GM10847 (cell line): ENCODE results near the gene SWAP70.

Experiments used
- POLR2A ChIP-seq: IDR thresholded peaks from 2 replicates; pipeline ENCODE4 v1.6.1; 2011; ENCODE audit not compliant: insufficient read length; ENCODE audit errors: extremely low read depth

The SWAP70 gene

DNA sequence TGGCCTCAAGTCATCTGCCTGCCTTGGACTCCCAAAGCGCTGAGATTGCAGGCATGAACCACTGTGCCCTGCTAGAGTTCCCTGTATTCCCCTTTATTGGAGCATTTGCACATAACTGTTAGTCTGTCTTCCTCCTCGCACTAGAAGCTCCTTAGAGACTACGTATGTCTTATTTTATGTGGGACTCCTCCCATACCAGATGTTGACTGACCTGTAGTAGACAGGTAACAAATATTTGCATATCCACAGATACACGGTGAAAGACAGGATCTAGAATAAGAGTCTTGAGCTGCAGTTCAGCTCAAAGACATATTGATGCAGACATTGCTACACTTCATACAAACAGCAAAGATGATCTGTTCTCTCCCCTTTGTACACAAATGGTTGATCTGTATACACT, 40.7 kb downstream of the SWAP70 start:
- no peak for TF ChIP-seq POLR2A

DNA sequence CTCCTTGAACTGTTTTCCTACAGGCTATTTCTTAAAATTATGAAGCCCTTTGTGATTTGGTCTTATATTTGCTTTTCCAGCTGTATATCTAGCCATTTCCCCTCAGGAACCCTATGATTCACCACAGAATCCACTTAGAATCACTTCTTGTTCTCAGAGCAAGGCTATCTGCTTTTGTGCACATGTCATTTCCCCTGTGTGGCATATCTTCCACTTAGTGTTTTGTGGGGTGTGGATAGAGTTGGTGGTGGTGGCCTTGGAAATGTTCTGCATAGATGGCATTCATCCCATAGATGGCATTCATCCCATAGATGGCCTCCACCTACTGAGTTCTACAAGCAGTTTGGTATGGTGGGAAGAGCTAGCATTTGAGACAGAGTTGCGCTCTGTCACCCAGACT, 44.7 kb downstream of the SWAP70 start:
- no peak for TF ChIP-seq POLR2A

DNA sequence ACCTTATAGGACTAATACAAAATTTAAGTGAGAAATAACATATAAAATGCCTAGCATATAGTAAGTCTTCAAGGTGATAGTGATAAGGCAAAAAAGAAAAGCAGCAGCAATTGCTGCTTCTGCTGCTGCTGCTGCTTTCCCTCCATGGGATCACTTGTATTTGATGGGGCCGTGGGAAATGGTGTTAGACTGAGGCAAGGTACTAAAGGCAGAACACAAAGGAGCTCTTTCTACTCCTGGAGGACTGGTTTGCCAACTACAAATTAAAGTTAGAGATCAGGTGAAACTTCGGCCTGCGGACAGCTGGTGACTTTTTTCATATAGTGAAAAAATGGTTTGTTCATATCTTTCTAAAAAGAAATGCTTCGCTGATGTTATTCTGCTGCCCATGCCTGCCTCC, 46.3 kb downstream of the SWAP70 start:
- no peak for TF ChIP-seq POLR2A

DNA sequence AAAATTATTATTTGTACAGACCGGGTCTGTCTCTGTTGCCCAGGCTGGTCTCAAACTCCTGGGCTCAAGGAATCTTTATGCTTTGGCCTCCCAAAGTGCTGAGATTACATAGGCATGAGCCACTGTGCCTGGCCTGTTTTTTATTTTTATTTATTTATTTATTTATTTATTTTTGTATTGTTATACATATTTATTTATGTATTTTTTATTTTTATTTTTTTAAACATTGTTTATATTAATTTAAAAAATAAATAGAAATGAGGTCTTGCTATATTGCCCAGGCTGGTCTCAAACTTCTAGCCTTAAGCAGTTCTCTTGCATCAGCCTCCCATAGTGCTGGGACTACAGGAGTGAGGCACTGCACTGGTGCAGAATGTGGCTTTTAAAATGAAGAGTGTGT, 47.0 kb downstream of the SWAP70 start:
- no peak for TF ChIP-seq POLR2A

DNA sequence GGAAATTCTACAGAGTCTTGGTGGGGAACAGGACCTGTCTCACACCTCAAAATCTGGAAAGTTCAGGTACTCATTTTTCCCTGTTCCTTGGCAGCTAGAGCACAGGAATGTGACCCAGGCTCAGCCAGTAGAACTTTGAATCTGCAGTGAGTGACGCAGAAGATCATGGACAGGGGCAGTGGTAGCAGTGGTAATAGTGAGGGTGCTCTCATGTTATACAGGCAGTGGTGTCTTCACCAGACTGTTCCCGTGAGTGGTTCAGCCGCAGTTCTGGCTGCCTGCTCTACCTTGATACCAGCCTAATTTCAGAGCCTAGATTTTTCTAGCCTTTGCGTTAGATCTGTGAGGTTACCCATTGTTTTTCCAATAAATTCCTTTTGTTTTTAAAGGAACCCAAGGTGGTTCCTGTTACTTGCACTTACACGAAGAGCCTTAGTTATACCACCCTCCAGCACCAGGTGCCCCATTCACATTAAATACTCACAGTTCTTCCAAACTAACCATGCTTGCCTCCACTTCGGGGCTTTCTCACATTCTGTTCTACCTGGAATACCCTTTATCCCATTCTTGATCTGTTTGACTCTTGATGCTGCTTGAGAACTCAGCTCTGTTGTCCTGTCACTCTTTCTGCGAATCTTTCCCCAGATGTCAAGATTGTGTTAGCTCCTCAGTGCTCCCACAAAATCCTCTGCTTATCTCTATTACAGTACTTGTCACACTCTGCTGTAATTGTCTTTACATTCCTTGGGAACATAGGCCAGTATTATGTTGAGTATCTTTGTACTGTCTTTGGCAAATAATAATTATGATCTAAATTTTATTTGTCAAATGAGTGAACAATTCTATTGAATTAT, 47.8 kb downstream of the SWAP70 start:
- no peak for TF ChIP-seq POLR2A

DNA sequence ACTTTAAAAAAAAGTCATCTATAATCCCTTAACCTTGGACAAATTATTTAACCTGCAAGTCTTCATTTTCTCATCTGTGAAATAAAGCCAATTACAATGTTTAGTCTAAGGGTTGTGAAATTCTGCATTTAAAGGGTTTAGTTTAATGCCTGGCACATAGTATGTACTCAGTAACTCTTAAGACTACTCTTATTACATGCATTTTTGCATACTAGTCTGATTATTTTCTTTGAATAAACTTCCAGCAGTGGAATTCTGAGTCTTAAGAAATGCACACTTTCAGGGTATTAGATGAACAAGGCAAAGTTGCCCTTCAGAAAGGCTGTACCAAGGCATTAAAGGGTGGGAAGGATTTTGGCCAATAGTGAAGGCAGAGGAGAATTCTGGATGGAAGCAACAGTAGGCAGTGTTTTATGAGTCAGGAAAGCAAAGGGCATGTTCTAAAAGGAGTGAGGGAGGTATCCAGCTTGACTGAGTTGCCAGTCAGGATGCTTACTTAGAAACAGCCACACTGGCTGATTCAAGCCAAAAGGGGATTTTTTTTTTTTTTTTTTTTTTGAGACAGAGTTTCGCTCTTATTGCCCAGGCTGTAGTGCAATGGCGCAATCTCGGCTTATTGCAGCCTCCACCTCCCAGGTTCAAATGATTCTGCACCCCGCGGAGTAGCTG, 50.5 kb downstream of the SWAP70 start:
- no peak for TF ChIP-seq POLR2A

DNA sequence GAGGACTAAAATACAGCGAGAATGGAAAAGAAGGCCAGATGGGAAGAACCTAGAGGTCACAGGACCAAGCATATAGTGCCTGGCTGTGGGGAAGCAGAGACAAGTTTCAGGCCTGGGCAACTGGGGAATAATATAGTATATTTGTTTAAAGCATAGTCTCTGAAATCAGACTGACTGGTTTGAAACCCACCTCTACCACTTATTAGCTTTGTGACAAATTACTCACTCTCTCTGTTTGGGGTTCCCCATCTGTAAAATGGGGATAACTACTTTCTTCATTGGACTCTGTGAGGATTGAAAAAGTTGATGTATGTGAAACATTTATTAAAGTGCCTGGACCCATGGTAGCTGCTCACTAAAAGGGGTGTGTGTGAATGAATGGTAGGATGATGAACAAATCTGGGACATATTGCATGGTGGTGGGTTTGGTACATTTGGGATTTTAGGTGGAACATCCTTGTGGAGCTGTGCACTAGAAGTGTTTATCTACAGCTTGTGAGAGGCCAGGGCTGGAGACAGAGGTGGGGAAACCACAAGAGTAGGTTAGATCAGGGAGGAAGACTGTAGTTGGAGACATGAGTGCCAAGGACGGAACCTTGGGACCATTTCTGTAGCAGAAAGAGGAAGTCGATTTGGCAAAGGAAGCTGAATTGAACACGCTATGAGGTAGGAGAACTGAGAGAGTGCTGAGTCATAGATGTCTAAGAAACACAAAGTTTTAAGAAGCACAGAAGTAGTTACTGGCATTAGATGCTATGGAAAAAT, 52.6 kb downstream of the SWAP70 start:
- TF ChIP-seq POLR2A: no peak

DNA sequence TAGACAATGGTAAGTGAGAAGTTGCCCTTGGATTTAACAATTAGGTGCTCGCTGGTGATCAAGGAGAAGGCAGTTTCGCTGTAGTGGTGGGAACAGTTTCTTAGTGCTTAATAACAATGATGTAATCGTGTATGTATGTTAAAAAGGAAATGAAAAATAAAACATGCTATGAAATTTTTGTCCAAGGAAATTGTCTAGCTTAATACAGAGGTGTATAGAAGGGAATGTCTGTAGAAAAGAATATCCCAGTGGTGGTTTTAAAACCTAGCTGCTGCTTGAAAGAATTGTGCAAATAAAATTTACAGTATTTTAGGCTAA, 53.1 kb downstream of the SWAP70 start:
- TF ChIP-seq POLR2A: no peak

DNA sequence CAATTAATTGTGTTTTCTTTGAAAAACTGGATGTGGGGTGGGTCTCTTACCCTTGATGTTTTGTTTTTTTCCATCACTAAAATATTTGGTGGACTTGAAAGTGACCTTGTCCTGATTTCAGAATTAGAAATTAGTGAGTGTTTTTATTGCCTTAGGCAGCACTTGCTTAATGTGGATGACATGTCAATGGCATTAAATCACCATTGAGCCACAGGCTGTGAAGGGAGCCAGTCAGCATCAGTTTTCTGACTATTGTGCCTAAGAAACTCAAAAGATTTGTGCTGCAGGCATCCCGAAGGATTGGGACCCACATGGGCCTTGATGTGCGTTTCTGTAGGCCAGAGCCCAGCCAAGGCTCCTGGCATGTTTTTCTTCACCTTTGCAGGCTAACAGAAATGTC, 53.8 kb downstream of the SWAP70 start:
- TF ChIP-seq POLR2A: no peak

DNA sequence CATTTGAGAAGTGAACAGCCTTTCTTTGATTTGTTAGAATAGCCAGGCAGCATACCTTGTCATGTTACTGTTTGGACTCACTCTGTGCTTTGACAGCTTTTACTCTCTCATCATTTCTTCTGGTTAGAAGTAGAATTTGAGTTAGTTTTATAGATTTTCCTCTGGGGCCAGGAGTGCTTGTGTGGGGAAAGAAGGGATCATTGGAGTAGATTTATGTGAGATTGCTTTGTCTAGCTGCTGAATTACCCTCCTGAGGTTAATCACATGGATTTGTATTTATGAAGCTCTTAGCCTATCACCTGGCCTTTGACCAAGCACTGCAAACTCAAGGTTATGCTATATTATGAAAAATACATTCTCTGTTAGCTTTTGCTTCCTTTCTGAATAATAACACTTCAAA, 54.3 kb downstream of the SWAP70 start:
- no peak for TF ChIP-seq POLR2A

DNA sequence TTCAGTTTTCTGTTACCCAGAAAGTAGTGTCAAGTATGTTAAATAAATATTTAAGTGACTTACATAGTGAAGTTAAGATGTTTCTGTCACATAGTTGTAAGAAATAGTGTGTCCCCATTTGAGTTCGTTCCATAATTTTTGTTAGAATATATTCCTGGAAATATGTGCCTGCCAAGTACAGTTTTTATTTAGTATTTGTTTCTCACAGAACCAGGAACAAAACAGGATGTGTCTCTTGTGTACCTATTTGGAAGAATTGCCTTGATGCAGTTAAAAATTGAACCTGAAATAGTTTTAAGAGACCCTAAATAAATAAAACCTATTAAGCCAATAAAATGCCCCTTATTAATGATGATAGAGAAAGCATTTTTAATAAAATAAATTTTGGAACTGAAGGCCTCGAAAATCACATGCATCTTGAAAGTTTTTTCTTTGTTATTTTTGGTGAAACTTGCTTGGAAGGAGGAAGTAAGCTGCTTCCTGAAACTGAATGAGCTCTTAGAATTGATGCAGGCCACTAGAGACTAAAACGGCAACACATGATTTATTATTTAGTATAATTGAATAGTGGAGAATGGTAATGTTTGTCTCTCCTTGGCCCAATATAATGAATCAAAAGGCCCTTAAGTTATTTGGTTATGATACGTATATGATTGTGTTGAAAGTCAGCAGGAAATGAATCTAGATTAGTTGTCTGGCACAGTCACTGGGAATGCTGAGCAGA, 55.9 kb downstream of the SWAP70 start:
- TF ChIP-seq POLR2A: no peak

DNA sequence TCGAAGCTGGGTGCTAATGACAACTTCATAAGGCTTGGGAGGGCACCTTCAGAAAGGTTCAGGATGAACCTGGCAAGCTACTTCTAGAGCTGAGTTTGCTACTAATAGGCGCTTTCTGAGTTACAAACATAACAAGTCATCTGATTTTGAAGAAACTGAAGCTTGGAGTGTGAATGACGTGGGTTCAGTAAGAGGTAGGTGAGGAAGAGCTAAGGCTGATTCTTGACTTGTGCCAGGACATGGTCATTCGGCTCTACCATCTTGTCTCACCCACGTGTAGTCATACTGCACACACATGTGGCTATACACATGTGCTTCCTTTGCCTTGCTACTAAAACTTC, 56.4 kb downstream of the SWAP70 start:
- TF ChIP-seq POLR2A: no peak

DNA sequence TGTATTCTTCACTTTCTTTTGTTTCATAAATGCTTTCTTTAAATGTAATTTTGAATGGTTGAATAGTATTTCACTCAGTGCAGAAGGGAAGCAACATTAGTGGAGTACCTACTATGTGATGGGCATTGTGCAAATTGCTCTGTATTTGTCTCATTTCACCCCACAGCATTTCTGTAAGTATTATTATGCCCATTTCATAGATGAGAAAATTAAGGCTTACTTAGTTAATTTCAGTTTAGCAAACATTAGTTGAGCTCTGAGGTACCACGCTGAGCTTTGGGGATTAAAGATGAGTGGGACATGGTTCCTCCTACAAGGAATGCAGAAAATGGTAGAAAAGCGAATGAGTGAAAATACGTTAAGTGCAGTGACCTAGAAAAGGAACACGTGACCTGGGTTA, 58.1 kb downstream of the SWAP70 start:
- no peak for TF ChIP-seq POLR2A

DNA sequence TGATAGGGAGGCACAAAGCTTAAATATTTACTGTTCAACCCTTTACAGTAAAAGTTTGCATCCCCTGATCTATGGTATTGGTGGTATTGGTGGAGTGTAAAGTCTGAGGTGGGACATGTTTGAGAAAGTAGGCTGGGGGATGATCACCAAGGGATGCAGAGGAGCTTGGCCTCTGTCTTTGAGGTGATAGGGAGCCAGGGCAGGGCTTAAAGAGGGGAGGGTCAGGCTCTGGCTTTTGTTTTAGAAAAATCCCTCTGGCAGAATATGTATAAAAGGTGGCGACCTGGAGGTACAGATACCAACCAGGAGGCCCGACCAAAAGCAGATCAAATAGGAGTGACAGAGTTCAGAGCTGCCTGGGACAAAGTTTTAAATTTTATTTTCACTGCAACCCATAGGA, 59.0 kb downstream of the SWAP70 start:
- TF ChIP-seq POLR2A: no peak

DNA sequence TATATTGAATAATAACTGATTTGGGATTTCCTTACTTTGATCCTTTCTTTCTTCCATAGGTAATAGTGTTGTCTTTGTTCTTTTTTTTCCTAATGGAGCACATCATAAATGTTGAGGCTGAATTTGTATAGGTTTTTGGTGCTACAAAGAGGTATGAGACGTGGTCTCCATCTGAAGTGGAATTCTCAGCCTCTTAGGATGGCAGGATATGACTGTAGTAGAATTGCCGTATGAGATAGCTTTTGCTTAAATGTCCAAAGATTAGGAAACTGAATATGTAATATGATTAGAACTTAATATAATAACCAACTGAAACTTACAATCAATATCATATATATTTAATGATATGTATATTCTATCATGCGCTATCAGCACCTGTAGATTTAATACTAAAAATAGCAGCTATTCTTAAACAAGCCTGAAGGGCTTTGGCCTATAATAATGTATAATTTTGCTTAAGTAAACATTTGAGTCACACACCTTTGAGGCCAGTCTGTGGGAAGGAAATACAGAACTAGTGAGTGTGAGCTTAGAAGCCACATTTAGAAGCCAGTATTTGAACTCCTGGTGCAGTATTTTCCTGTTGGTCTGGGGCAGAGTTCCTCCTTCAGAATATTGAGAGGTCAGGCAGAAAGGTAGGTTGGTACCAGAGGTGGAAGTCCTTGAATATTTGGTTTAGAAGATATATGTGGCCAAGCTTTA, 62.6 kb downstream of the SWAP70 start:
- no peak for TF ChIP-seq POLR2A

DNA sequence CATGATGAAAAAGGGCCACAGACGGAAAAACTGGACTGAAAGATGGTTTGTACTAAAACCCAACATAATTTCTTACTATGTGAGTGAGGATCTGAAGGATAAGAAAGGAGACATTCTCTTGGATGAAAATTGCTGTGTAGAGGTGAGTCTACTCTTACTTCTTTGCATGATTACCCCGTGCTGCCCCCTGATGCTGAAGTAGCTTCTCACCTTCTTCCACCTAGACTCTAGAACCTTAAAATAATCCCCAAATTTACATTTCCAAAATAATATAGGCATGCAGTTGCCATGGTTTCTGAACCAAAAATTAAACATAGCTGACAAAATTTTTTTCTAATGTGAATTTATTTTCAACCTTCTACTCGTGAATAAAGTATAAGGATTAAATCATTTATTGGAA, 64.2 kb downstream of the SWAP70 start:
- no peak for TF ChIP-seq POLR2A

DNA sequence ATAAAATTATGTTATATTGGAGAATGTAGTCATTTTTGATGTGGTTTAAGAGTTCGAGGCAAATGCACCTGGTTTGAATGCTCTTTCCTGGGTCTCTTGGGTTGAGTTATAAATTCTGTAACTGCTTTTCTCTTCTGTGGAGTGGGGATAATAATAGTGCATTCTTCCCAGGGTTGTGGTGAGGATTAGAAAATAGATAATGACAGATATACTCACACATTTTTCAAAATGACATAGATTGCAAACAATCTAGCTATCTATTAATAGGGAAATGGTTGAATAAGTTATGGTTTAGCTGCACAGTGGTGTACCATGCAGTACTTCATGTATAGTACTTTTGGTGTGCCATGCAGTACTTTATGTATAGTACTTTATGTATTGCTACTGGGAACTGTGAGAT, 67.4 kb downstream of the SWAP70 start:
- no peak for TF ChIP-seq POLR2A
